ENCODE data around the gene TRIP10.

- TF ChIP-seq GATA3 (IDR thresholded peaks at IDR 0.05; ENCODE audit: low read depth, low read length) (no peak), GATA2 (IDR thresholded peaks at IDR 0.05; ENCODE audit: low read depth, low read length) (no peak)
These were observed 27.0 kb downstream of the TRIP10 start for GRCh38 chr19:6766357-6767080.
